ENCODE results near the gene EML6.
"Not testable (repeated sequence)": the region's sequence is repeated elsewhere in the genome, so short reads cannot be mapped to it uniquely, and the experiment has no call there.

Gene EML6

DNA sequence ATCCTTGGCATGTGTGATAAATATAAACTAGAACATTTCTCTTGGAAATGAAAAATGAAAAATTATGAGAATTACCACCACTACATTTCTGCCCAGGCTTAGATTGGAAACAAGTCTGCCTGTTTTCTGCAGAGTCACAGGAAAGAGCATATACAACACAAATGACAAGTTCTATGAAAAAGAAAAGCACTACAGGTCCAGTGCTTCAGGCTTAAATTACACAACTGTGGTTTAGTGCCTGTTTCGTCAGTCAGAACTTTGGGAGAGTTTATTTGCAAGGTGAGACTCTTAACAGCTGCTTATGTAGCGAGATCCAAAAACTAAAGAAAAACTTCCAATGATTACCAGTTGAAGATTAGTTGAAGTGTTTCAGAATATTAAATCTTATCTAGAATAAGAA, 257.9 kb downstream of the EML6 start:
- H3K4me3 ChIP-seq (ENCODE audit: low read depth, low read length): no peak overlapping the region
- TF ChIP-seq, protein P1, sequence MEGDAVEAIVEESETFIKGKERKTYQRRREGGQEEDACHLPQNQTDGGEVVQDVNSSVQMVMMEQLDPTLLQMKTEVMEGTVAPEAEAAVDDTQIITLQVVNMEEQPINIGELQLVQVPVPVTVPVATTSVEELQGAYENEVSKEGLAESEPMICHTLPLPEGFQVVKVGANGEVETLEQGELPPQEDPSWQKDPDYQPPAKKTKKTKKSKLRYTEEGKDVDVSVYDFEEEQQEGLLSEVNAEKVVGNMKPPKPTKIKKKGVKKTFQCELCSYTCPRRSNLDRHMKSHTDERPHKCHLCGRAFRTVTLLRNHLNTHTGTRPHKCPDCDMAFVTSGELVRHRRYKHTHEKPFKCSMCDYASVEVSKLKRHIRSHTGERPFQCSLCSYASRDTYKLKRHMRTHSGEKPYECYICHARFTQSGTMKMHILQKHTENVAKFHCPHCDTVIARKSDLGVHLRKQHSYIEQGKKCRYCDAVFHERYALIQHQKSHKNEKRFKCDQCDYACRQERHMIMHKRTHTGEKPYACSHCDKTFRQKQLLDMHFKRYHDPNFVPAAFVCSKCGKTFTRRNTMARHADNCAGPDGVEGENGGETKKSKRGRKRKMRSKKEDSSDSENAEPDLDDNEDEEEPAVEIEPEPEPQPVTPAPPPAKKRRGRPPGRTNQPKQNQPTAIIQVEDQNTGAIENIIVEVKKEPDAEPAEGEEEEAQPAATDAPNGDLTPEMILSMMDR (IDR thresholded peaks at IDR 0.05; ENCODE audit: low read depth, low read length): no peak

DNA sequence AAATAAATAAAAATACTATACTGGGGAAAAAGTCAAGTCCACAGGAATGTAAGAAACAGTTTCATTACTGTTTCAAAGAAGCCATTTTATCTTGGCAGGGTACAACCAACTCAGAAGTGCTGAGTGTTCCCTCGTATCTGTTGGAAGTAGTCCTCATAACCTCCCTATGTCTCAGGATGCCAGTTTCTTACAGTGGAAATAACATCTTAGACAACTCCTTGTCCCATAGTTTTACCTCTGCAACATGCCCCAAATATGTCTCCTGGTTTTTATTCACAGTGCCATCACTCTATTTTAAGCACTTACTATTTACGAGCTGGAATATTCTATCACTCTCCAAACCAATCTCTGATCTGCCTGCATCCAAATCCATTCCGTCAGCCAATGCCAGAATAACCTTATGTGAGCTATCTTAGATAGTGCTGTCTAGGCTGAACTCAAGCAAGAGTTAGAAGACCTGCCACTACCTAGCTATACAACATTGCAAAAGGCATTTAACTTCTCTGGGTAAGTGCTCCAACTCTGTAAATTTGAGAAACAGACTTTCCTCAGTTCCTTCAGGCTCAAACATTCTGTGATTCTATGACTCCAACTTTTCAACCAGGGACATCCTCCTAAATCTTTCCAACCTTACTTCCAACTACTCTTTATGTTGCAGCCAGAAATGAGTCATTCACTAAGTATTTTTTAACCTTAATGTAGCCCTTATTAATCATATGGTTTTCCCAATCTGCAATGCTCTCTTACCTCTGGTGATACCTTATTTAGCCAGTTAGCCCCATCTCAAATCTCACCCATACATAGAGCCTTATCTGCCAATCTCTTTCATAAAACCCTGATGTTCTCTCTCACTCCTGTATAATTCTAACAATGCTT, 260.1 kb downstream of the EML6 start:
- no peak overlapping the region for H3K4me3 ChIP-seq (ENCODE audit: low read depth, low read length)
- TF ChIP-seq, protein P1 (IDR thresholded peaks at IDR 0.05; ENCODE audit: low read depth, low read length): no peak

DNA sequence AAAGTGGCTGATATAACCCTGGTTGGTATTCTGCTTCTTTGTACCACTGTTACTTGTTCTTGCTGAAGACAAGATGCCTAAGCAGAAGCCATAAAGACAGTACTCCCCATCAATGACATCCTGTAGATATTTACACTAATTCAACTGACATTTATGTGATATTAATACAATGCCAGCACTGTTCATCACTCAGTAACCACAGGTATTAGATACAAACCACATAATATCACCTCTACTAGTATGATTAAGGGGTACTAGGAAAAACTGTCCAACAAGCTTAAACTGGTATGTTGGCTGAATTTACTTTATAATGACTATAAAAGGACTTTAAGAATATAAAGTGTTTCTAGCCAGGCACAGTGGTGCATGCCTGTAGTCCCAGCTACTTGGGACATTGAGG, 261.0 kb downstream of the EML6 start:
- H3K4me3 ChIP-seq (ENCODE audit: low read depth, low read length): no peak overlapping the region
- TF ChIP-seq, protein P1 (IDR thresholded peaks at IDR 0.05; ENCODE audit: low read depth, low read length): no peak

DNA sequence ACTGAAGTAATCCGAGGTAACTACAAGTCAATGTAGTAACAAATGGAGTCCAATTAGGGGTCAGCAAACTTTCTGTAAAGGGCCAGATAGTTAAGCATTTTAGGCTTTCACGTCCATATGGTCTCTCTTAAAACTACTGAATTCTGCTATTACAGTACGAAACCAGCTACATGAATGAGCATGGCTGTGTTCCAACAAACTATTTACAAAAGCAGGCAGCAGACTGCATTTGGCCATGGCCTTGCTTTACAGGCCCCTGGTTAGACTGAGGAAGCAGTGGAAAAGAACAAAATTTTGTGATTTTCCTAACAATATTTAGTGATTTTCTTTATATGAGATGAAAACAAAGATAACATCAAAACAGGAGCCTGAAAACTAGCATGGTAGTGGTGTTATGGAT, 262.8 kb downstream of the EML6 start:
- TF ChIP-seq, protein P1 (IDR thresholded peaks at IDR 0.05; ENCODE audit: low read depth, low read length): no peak

DNA sequence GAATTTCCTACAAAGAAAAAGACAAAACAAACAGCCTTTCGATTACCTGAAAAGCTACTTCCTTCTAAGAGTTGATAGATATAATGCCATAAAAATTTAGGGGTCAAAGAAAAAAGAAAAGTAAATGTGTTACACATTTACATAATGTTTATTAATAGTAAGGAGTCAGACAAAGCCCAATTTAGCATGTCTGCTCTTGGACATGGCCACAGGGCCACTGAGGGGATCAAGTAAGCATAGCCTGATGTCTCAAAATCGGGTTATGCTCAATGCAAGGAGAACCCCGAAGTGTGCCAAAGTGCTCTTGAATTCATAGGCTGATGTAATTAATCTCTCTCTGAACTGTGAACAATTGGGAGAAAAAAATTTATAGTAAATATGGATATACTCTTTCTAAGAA, 265.1 kb downstream of the EML6 start:
- TF ChIP-seq, protein P1 (IDR thresholded peaks at IDR 0.05; ENCODE audit: low read depth, low read length): no peak
- no peak overlapping the region for H3K4me3 ChIP-seq (ENCODE audit: low read depth, low read length)

More for the DNA sequence above, 262.8 kb downstream of the EML6 start:
- H3K4me3 ChIP-seq (ENCODE audit: low read depth, low read length): no peak overlapping the region

DNA sequence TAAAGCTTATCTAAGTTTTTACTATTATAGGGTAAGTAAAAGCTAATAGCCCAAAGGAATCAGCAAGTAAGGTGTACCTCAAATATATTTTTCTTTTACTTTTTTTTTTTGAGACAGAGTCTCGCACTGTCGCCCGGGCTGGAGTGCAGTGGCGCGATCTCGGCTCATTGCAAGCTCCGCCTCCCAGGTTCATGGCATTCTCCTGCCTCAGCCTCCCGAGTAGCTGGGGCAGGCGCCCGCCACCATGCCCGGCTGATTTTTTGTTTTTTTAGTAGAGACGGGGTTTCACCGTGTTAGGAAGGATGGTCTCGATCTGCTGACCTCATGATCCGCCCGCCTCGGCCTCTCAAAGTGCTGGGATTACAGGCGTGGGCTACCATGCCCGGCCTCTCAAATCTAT, 267.2 kb downstream of the EML6 start:
- not testable (repeated sequence) for H3K4me3 ChIP-seq (ENCODE audit: low read depth, low read length)

DNA sequence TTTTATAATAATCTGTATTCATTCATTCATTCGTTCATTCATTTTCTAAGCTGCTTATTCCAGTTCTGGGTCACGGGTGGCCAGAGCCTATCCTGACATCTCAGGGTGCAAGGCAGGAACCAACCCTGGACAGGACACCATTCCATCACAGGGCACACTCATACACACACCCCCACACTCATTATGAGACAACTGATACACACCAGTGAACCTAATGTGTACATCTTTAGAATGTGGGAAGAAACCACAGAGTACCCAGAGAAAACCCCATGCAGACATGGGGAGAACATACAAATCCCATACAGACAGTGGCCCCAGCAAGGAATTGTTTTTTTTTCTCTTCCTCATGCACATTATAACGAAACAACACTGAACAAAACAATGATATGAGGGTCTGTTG, 272.1 kb downstream of the EML6 start:
- no peak overlapping the region for H3K4me3 ChIP-seq (ENCODE audit: low read depth, low read length)
- TF ChIP-seq, protein P1 (IDR thresholded peaks at IDR 0.05; ENCODE audit: low read depth, low read length): no peak

DNA sequence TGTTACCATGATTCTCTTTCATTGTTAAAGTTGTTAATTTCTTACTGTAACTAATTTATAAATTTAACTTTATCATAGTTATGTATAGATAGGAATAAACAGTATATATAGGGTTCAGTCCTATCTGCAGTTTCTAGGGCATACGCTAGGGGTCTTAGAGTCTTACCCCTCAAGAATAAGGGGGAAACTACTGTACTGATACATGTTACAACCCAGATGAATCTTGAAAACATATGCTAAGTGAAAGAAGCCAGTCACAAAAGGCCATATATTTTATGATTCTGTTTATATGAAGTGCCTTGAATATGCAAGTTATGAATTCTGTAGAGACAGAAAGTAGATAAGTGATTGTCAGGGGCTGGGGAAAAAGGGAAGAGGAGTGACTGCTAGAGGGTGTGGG, 274.4 kb downstream of the EML6 start:
- no peak overlapping the region for H3K4me3 ChIP-seq (ENCODE audit: low read depth, low read length)
- TF ChIP-seq, protein P1 (IDR thresholded peaks at IDR 0.05; ENCODE audit: low read depth, low read length): no peak
